GM12872 (cell line): ENCODE measurements around the gene MRPL46.

Source experiments
- TF ChIP-seq, protein P1 (sequence below): IDR thresholded peaks from 3 replicates; pipeline ENCODE4 v1.5.1; 2011; ENCODE audit warnings: low read depth, mild to moderate bottlenecking, low read length, moderate library complexity; ENCODE audit not compliant: insufficient read depth

The MRPL46 gene

GRCh38 chr15:88467073-88467934 lies at the start of gene MRPL46, which contains the start of gene MRPS11:
Gene MRPL46, minus strand, starts transcription at chr15:88467388. Its CDS starts 11 bp downstream, at chr15:88467377.
Gene MRPS11, plus strand, starts transcription at chr15:88467708. Its CDS starts 10 bp downstream, at chr15:88467718.
- TF ChIP-seq, protein P1, sequence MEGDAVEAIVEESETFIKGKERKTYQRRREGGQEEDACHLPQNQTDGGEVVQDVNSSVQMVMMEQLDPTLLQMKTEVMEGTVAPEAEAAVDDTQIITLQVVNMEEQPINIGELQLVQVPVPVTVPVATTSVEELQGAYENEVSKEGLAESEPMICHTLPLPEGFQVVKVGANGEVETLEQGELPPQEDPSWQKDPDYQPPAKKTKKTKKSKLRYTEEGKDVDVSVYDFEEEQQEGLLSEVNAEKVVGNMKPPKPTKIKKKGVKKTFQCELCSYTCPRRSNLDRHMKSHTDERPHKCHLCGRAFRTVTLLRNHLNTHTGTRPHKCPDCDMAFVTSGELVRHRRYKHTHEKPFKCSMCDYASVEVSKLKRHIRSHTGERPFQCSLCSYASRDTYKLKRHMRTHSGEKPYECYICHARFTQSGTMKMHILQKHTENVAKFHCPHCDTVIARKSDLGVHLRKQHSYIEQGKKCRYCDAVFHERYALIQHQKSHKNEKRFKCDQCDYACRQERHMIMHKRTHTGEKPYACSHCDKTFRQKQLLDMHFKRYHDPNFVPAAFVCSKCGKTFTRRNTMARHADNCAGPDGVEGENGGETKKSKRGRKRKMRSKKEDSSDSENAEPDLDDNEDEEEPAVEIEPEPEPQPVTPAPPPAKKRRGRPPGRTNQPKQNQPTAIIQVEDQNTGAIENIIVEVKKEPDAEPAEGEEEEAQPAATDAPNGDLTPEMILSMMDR = no peak

DNA sequence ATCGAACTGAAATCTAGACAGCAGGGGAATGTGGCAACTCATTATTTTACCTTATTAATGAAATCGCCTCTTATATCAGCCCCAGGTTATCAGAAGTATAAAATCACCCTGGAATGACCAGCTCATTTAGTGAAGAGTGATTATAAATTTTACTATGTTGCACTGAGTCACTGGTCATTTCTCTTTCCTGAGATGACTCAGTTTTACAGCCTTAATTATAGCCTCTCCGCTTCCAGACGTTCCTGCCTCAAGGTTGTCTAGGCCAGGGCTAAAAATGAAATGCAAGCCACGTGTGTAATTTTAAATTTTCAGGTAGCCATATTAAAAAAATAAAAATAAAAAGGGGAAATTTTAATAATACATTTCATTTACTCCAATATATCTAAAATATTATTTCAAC lies 46.0 kb upstream of the MRPL46 start:
- TF ChIP-seq, protein P1 = no peak

DNA sequence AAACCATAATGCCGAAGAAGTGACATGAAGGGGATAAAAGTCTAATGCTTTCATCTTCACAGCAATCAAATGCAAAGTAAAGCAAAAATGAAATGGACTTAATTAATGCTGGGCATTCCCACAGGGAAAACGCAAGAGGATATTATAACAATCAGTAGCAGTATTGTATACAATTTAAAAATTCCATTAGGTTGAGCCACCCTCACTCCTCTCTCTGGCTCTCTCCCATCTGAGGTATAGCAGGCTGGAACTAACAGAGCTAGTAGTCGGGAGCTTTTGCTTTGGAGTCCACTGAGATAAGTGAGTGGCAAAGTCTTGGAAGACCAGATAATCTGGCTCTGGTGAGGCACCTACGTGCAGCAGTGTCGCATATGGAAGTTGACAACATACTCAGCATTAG lies 45.4 kb upstream of the MRPL46 start:
- TF ChIP-seq, protein P1 = no peak

GRCh38 chr15:88512078-88512477 lies 44.9 kb upstream of the MRPL46 start:
- TF ChIP-seq, protein P1 = no peak

GRCh38 chr15:88511161-88511560 lies 44.0 kb upstream of the MRPL46 start:
- TF ChIP-seq, protein P1 = no peak

GRCh38 chr15:88509964-88510363 lies 42.8 kb upstream of the MRPL46 start:
- TF ChIP-seq, protein P1 = no peak

- TF ChIP-seq, protein P1 = no peak
Observed at GRCh38 chr15:88509321-88509720, 42.1 kb upstream of the MRPL46 start.
